Erythroblast (primary cell): ENCODE data around the gene CEP70.
"Not testable (repeated sequence)": the region's sequence is repeated elsewhere in the genome, so short reads cannot be mapped to it uniquely, and the experiment has no call there.

Experiments
- DNase-seq, 2 experiments: peaks; one replicate each; lab custom pipeline; 2025; lab: John Stamatoyannopoulos, UW
- GATA1 ChIP-seq: IDR thresholded peaks from 2 replicates; pipeline ENCODE4 v1.6.1; 2011; ENCODE audit warnings: low read depth, mild to moderate bottlenecking, control low read depth, low read length, moderate library complexity
- POLR2A ChIP-seq: IDR thresholded peaks from 2 replicates; pipeline ENCODE4 v1.6.1; 2011; ENCODE audit warnings: mild to moderate bottlenecking, low read length

The CEP70 gene

DNA sequence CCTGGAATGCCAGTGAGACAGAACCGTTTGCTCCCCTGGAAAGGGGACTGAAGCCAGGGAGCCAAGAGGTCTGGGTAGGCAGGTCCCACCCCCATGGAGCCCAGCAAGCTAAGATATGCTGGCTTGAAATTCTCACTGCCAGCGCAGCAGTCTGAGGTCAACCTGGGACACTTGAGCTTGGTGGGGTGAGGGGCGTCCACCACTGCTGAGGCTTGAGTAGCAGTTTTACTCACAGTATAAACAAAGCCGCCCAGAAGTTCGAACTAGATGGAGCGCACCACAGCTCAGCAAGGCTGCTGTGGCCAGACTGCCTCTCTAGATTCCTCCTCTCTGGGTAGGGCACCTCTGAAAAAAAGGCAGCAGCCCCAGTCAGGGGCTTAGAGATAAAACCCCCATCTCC lies 33.6 kb downstream of the CEP70 start:
- no peak for DNase-seq
- no peak for TF ChIP-seq POLR2A
- TF ChIP-seq GATA1 = no peak

DNA sequence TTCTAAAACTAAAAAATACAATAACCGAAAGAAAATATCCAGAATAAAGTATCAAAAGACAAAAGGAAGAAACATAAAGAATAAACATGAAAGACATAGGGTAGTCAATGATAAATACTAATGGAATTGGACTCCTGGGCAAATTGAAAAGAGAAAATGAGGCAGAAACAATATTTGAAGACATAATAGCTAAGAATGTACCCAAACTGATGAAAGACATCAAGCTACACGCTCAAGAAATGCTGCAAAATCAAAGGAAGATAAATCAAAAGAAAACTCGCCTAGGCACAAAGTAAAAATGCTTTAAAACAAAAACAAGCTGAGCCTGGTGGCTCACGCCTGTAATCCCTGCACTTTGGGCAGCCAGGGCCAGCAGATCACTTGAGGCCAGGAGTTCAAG lies 34.9 kb downstream of the CEP70 start:
- TF ChIP-seq GATA1 (no peak), POLR2A (no peak)
- no peak for DNase-seq

DNA sequence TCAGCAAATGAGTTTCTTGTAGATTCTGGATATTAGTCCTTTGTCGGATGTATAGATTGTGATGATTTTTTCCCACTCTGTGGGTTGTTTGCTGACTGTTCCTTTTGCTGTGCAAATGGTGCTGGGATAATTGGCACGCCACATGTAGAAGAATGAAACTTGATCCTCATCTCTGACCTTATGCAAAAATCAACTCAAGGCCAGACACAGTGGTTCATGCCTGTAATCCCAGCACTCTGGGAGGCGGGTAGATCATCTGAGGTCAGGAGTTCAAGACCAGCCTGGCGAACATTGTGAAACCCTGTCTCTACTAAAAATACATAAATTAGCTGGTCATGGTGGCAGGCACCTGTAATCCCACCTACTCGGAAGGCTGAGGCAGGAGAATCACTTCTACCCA lies 39.3 kb downstream of the CEP70 start:
- not testable (repeated sequence) for DNase-seq

DNA sequence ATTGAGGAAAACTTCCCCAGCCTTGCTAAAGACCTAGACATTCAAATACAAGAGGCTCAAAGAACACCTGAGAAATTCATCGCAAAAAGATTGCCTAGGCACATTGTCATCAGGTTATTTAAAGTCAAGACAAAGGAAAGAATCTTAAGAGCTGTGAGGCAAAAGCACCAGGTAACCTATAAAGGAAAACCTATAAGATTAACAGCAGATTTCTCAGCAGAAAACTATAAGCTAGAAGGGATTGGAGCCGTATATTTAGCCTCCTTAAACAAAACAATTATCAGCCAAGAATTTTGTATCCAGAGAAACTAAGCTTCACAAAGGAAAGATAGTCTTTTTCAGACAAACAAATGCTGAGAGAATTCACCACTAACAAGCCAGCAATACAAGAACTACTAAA lies 43.1 kb downstream of the CEP70 start:
- DNase-seq = not testable (repeated sequence)

DNA sequence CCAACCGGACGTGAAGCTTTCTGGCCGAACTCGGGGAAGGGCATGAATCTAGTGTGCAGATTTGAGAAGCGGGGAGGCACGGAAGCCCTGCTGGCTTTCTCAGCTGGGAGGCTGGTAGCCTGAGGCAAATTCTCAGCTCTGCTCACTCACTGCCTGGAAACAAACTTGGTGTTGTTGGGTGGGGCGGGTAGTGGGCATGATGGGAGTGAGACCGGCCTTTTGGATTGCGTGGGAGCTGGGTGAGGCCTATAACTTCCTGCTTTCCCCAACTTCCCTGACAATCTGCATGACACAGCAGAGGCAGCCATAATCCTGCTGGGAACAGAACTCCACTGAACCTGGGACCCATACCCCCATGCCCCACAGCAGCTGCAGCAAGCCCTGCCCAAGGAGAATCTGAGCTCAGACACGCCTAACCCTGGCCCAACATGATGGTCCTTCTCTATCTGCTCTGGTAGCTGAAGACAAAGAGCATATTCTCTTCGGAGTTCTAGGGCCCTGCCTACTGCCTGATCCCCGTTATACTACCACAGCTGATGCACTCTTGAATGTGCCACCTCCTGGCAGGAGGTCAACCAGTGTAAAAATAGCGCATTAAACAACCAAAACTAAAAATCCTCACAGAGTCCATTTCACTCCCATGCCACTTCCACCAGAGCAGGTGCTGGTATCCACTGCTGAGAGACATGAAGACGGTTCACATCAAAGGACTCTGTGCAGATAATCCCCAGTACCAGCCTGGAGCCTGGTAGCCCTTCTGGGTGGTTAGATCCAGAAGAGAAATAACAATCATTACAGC lies 44.7 kb downstream of the CEP70 start:
- TF ChIP-seq GATA1 (no peak), POLR2A (no peak)
- no peak for DNase-seq

DNA sequence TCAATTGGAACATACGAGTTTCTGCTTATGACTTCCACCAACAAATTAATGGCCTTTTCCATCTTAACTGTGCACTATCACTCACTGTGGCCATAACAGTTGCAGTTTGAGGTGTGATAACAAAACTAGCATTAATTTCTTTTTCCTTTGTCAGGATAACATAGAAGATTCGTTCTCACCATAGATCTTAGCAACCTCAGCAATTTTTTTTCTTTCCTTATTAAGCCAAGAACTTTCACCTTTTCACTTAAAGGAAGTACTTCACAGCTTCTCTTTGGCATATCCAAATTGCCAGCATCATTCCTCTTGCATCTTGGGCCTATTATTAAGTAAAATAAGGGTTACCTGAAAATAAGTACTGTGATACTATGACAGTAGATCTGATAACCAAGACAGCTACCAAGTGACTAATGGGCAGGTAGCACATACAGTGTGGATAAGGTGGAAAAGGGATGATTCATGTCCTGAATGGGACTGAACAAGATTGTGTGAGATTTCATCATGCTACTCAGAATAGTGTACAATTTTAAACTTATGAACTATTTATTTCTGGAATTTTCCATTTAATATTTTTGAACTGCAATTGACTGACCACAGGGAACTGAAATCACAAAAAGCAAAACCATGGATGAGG lies 46.6 kb downstream of the CEP70 start:
- TF ChIP-seq GATA1 (no peak), POLR2A (no peak)
- no peak for DNase-seq

DNA sequence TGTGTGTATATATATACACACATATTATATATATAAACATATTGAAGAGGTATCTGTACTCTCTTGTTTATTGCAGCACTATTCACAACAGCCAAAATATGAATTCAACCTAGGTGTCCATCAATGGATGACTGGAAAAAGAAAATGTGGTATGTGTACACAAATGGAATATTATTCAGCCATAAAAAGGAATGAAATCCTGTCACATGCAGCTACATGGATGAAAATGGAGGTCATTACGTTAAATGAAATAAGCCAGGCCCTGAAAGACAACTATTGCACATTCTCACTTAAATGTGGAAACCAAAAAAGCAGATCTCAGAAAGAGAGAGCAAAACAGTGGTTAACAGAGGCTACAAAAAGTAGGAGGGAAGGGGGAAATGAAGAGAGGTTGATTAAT lies 49.5 kb downstream of the CEP70 start:
- TF ChIP-seq POLR2A = no peak
- no peak for TF ChIP-seq GATA1
- DNase-seq = no peak

DNA sequence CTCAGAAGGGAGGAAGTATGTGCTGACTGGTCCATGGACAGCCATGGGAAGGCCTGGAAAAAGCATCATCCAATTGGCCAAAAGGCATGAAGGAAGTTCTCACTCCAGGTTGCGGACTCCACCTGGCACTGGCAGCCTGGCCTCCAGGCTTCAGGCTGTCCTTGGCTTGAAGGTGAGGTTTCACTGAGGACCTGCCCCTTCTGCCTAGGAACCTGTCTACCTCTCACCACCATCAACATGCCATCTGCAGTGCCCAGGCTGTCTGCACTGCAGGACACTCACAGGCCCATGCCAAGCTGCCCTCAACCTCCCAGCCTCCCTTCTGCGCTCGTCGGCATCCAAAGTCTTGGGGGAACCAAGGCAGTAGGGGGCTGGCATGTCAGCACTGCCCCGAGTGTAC lies 51.1 kb downstream of the CEP70 start:
- DNase-seq = no peak
- TF ChIP-seq POLR2A (no peak), GATA1 (no peak)

DNA sequence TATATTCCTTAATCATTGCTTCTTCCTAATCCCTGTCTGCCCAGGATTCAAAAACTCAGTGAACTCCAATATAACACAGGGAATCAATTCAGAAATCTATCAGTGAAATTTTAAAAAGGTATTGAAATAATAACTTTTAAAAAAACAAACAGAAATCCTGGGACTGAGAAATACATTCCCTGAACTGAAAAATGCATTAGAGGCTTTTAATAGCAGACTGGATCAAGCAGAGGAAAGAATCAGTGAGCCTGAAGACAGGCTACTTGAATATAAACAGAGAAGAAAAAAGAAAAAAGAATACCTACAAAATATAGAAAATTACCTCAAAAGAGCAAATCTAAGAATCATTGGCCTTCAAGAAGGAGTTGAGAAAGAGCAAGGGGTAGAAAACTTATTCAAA lies 54.7 kb downstream of the CEP70 start:
- TF ChIP-seq POLR2A (no peak), GATA1 (no peak)

DNA sequence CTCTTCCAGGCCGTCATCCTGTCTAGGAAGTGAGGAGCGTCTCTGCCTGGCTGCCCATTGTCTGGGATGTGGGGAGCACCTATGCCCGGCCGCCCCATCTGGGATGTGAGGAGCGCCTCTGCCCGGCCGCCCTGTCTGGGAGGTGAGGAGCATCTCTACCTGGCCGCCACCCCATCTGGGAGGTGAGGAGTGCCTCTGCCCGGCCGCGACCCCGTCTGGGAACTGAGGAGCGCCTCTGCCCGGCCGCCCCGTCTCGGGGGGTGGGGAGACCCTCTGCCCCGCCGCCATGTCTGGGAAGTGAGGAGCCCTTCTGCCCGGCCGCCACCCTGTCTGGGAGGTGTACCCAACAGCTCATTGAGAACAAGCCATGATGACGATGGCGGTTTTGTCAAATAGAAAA lies 72.6 kb downstream of the CEP70 start:
- not testable (repeated sequence) for DNase-seq

More for the DNA sequence above, 54.7 kb downstream of the CEP70 start:
- no peak for DNase-seq

DNA sequence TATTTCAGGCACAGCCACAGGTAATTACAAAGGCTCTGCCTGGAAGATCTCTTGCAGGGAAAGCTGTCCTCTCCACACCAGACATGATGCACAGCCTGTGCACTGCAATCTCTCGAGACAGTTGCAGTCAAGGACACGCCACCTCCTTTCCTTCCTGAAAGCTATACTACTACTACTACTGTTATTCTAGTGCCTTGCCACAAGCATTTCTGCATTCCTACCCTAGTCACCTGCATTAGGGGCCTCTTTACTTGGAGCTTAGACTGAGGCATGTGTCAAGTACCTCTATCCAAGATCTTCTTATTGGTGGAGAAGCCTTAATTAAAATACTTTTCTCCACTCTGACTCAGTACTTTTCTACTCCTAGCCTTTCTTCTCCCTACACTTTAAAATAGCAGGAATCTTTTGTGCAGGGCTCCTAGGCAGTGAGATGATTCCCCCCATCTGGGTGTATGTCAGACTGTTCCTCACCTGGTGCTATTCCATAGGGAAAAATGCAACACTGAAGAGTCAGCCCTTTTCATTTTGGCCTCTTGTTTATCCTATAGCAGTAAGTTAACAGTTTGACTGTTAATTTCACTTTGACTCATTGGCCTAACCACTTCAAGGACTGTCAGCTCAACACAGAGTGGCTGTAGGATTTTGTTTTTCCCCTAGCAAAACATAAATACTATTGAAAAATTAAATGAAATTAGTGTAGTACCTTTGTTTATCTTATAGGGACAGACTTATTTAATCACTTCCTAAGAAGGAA lies 80.8 kb downstream of the CEP70 start:
- TF ChIP-seq GATA1 (no peak), POLR2A (no peak)
- DNase-seq = no peak

DNA sequence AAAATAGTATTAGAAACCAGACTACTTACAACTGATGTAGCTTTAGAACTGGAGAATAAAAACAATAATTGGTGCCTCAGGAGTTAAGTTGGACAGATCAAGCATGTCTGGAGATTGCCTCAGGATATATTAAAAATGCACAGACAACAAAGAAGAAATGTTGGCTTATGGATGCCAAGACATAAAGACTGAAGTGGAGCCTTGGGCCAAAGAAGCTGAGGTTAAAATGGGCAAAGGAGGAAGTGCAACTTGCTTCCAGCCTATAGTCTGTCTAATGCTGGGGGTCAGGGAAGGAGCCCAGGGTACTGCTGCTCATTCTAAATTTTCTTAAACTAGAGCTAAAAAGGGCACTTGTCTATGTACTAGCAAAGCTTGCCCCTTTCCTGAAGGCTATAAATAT lies 82.1 kb downstream of the CEP70 start:
- DNase-seq = no peak
- no peak for TF ChIP-seq POLR2A
- TF ChIP-seq GATA1 = no peak

DNA sequence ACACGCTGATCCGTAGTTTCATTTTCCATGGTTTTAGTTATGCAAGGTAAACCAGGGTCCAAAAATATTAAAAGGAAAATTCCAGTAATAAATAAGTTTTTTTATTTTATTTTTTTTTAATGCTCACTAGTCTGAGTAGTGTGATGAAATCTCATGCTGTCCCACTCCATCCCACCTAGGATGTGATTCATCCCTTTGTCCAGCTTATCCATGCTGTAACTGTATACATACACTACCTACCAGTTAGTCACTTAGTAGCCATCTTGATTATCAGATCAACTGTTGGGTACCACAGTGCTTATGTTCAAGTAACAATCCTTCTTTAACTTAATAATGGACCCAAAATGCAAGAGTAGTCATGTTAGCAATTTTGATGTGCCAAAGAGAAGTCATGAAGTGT lies 84.5 kb downstream of the CEP70 start:
- TF ChIP-seq GATA1 (no peak), POLR2A (no peak)
- no peak for DNase-seq

DNA sequence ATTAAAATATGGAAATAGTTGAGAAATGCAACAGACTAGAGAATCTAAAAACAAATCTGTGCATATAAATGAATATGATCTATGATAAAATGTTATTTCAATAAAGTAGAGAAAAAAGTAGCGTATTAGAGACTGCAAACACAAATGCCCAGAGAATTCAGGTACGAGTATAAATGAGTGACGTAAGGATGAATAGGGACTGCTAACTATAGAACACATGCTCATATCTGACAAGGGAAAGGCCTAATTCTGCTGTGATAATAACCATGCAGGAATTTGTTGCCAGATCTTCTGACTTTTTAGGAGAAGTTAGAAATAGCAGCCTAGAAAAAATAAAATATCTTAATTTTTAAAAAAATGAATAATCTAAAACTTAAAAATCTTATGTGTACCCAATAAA lies 86.5 kb downstream of the CEP70 start:
- no peak for TF ChIP-seq GATA1
- TF ChIP-seq POLR2A = no peak

More for the DNA sequence above, 86.5 kb downstream of the CEP70 start:
- DNase-seq = no peak
